Transverse colon (tissue), 3 donors: ENCODE results near the gene SSB.

Experiments used
- EP300 ChIP-seq: sonication (generic); formaldehyde crosslinking; IDR thresholded peaks from one replicate; pipeline ENCODE4 v1.6.1; 2017; ENCODE audit warnings: antibody characterized with exemption, low read depth
- POLR2A ChIP-seq: fragments of 450-650 bp; IDR thresholded peaks from one replicate; pipeline ENCODE4 v1.6.1; 2016; ENCODE audit warnings: antibody characterized with exemption, mild to moderate bottlenecking, moderate library complexity
- TF ChIP-seq, protein P1 (sequence below), 5 experiments: fragments of 200-600 bp in 3 of 5; fragments of 450-650 bp in 2 of 5; sonication (generic) in 3 of 5; IDR thresholded peaks; 1 replicate in 2 of 5; 2 replicates in 3 of 5; pipeline ENCODE4 v1.5.1; 2016 to 2017; ENCODE audit warnings: antibody characterized with exemption in 5 of 5, inconsistent platforms in 3 of 5, mild to moderate bottlenecking in 2 of 5, moderate library complexity in 1 of 5

DNA sequence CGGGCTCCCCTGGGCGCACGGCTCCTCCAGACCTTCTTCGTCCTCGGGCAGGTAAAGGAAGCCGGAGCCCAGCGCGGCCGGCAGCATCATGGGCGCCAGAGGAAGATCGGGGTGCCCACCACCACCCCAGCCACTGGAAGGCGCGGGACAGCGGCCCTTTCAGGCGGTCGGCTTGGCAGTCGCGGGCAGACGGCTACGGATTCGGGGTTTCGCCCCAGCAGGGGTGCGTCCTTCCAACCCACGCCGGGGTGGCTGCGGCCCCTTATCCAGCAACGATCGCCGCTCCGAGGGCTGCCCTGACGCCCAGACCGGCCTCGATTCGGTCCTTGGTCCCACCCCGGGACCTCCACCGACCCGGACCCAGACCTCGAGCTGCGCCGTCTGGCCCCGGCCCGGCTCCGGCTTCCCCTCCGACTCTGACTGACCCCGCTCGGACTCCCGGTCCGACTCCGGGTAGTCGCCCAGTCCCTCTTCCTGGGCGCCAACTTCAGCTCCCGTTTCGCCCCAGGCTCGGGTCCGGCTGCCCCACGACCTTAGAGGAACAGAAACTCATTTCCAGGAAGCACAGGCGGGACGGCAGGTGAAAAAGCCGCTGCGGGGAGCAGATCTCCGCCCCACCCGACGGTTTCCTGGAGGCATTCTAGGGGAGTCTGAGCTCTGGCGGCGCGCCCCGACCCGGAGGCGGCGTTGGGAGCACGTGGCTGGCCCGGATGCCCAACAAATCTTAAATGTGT lies 30.2 kb upstream of the SSB start:
- TF ChIP-seq, protein P1, sequence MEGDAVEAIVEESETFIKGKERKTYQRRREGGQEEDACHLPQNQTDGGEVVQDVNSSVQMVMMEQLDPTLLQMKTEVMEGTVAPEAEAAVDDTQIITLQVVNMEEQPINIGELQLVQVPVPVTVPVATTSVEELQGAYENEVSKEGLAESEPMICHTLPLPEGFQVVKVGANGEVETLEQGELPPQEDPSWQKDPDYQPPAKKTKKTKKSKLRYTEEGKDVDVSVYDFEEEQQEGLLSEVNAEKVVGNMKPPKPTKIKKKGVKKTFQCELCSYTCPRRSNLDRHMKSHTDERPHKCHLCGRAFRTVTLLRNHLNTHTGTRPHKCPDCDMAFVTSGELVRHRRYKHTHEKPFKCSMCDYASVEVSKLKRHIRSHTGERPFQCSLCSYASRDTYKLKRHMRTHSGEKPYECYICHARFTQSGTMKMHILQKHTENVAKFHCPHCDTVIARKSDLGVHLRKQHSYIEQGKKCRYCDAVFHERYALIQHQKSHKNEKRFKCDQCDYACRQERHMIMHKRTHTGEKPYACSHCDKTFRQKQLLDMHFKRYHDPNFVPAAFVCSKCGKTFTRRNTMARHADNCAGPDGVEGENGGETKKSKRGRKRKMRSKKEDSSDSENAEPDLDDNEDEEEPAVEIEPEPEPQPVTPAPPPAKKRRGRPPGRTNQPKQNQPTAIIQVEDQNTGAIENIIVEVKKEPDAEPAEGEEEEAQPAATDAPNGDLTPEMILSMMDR (IDR thresholded peaks at IDR 0.05): no peak
- no peak for TF ChIP-seq POLR2A
- TF ChIP-seq EP300: no peak
